ENCODE results near the gene SYS1. TPM values are rescaled to one million over a fixed set of nuclear protein-coding genes. Genes with fewer than 3 reads are reported as not detected.

The SYS1 gene
- total RNA-seq: 16.9 TPM

- DNase-seq (ENCODE audit: low spot score): peak; percentile 99
- peak; percentile 78 for ATAC-seq
Observed at GRCh38 chr20:45362804-45363610, at the start of gene SYS1. SYS1 (plus strand) TSS chr20:45363156; CDS start chr20:45363532, 376 bp downstream.

DNA sequence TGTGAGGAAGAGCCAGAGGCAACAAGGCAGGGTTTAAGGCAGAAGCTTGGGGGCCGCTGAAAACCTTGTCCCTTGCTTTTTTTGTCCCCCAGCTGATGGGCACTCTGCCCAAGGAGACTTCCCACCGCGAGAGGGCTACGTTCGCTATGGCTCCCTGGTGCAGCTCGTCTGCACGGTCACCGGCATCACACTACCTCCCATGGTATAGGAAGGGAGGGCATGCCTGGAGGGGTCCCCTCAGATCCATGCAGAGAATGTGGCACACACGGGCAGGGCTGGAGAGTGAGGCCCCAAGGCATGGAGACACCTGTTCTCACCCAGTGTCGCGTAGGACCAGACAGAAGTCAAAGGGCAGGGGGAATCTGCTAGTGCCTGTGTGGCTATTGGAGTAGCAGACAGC lies 49.0 kb upstream of the SYS1 start:
- ATAC-seq: no peak
- no peak for DNase-seq (ENCODE audit: low spot score)

- ATAC-seq: no peak
Observed at GRCh38 chr20:45315672-45316071, 47.3 kb upstream of the SYS1 start.

DNA sequence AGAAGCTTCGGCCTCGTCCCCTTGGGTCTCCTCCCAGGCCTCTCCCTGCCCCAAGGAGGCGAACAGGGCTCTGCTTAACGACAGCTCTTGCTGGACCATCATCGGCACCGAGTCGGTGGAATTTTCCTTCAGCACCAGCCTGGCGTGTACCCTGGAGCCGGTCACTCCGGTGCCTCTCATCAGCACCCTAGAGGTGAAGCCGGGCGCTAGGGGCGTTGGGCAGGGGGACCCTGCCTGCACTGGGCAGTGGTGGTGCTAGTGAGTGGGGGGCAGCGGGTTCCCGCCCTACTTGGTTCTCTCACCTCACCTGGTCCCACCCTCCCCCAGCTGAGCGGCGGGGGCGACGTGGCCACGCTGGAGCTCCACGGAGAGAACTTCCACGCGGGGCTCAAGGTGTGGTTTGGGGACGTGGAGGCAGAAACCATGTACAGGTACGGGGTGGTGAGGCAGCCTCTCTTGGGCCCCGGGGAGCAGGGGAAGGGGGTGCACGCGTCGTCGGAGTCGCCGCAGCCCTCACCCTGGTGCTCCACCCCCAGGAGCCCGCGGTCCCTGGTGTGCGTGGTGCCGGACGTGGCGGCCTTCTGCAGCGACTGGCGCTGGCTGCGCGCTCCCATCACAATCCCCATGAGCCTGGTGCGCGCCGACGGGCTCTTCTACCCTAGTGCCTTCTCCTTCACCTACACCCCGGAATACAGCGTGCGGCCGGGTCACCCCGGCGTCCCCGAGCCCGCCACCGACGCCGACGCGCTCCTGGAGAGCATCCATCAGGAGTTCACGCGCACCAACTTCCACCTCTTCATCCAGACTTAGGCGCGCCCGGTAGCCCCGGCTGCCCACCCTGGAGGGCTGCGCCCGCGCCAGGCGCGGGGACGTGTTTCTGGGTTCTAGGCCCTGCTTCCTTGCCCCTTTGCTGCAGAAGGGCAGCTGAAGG lies 46.5 kb upstream of the SYS1 start:
- ATAC-seq: no peak
- DNase-seq (ENCODE audit: low spot score): no peak

More at GRCh38 chr20:45315672-45316071, 47.3 kb upstream of the SYS1 start:
- DNase-seq (ENCODE audit: low spot score): no peak

DNA sequence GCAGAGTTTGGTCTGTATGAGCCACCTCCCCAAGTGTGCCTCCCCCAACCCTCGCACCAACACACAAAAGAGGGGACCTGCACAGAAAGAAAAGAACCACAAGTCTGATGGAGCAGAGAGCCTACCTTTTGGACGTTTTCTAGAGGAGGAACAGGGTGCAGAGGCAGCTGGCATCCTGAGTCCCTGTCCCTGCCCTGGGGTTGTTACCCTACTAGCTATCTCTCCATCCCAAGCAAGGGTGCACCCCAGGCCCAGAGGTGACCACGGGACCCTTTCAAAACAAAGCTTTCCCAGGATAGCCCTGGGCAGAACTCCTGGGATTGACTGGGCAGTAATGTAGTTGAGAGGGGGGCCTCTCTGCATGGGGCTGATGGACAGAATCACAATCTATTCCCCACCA lies 45.1 kb upstream of the SYS1 start:
- DNase-seq (ENCODE audit: low spot score): no peak
- ATAC-seq: no peak

DNA sequence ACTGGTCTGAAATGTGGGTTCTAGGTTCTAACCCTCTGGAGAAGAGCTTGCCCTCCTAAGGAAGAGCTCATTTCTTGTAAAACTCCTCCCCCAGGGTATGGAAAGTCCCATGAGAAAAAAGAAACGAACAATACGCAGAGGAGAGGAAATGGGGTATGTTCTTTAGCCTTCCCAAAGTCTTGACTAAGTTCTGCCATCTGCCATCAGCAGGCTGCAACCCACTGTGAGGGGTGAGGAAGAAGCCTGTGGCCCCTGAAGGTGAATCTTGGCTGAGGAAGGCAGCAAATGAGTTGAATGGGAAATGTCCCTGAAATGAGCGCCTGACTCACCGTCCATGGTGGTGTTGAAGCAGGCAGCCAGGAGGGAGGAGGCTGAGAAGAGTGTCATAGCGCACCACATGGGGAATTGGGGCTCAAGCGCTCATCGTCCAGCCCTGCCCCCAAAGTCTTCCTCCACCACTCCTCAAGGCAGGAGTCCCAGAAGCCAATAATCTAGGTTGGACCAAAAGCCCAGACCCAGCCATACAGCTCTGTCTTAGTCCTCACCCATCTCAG lies 44.5 kb upstream of the SYS1 start:
- no peak for DNase-seq (ENCODE audit: low spot score)
- ATAC-seq: no peak

- ATAC-seq (no peak), DNase-seq (ENCODE audit: low spot score) (no peak)
Observed at GRCh38 chr20:45318948-45319347, 44.0 kb upstream of the SYS1 start.

GRCh38 chr20:45320948-45321595 lies 41.9 kb upstream of the SYS1 start:
- ATAC-seq: no peak

DNA sequence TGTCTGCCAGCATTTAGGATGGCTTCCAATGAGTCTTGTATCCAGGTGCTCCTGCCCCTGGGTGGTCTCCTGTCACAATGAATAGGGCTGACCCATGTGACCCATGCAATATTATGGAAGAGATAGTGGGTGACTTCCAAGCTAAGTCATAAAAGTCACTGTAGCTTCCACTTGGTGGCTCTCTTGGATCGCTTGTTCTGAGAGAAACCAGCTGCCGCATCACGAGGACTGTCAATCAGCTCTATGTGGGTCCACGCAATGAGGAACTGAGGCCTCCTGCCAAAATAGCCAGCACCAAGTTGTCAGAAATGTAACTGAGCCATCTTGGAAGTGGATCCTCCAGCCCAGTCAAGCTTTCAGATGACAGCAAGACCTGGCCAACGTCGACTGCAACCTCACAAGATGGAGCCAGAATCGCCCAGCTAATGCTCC lies 40.0 kb upstream of the SYS1 start:
- ATAC-seq: peak; percentile 84
- peak; percentile 76 for DNase-seq (ENCODE audit: low spot score)

More at GRCh38 chr20:45320948-45321595, 41.9 kb upstream of the SYS1 start:
- DNase-seq (ENCODE audit: low spot score): no peak

- DNase-seq (ENCODE audit: low spot score) (no peak), ATAC-seq (peak; percentile 5)
Observed at GRCh38 chr20:45323731-45324130, 39.2 kb upstream of the SYS1 start.

DNA sequence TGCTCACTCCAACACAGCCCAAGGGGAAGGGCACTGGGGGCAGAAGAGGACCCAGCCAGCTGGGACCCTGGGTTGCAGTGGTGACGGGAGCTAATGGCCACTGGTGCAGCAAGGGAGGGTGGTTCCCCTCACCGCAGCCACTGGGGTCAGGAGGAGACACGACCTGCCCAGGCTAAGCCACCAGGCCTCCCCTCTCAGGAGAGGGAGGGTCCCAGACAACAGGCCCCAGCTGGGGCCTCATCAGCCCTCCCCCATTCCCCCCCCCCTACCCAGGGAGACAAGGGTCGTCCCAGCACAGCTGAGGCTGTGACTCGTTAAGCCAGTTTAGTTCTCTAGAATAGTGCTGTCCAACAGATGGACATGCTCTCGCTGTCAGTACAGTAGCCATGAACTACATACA lies 37.6 kb upstream of the SYS1 start:
- no peak for ATAC-seq
- no peak for DNase-seq (ENCODE audit: low spot score)

DNA sequence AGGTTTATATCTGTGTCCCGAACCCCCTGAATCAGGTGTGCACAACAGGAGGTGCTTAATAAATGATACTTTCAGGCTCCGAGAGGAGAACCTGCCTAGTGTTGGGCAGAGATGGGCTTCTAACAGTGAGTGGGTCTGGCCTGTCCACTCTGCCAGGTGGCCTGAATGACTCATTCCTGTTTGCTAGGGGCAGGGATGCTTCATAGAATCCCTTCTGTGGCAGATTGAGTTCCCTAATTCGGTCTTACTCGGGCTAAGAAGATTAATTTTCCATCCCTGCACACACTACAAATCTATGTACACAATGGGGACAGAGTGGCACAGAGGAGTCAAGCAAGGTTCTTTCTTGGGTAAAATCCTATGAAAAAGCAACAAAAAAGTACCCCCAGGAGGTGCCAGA lies 34.5 kb upstream of the SYS1 start:
- no peak for DNase-seq (ENCODE audit: low spot score)
- no peak for ATAC-seq

DNA sequence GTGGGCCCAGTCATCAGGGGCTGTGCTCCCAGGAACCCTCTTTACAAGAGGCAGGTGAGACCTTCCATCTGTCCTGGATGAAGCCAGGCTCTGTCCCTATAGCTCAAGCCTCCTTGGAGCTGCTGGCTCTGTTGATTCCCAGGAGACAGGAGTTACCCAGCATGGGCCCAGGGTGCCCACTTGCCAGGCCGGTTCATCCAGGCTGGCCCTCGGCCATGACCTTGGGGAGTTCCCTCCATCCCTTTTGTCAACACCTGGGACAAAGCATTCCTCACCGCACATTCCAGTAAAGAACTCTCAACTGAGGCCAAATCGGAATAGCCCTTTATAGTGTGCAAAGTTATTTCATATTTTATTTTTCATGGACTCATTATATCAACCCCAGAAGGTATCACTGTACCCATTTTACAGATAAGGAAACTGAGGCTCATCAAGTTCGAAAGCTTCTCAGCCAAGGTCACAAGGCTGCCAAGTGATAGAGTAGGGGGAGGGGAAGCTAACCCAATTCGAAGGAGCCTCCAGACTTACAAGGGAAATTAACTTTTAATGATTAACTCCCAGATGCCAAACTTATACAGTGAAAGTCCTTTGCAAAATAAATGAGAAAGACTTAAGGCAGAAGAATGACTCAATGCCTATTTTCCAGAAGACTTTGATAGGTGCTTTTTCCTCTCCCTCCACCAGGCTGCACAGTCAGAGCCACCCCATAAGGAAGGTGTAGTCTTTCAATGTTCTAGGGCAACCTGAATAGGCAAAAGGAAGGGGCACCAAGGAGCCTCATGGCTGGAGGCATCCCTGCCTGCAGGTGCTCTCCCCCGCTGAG lies 33.2 kb upstream of the SYS1 start:
- DNase-seq (ENCODE audit: low spot score) (no peak), ATAC-seq (peak; percentile 31)

DNA sequence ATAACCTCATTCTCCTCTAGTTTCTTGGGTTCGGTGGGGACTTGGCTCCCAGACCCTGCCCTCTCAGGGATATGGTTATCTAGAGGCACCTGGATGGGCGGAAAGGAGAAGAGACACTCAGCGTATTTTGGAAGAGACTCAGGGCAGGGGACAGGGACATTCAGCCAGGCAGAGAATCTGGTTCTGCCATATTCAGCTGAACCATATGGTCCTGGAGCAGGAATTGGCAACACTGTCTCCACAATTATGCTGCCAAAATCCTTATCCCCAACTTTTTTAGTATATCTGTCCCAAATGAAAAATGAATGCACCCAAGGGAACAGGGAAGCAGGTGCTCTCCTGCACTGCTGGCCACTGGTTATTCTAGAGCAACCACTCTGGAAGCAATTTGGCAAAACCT lies 32.5 kb upstream of the SYS1 start:
- DNase-seq (ENCODE audit: low spot score) (no peak), ATAC-seq (peak; percentile 7)

DNA sequence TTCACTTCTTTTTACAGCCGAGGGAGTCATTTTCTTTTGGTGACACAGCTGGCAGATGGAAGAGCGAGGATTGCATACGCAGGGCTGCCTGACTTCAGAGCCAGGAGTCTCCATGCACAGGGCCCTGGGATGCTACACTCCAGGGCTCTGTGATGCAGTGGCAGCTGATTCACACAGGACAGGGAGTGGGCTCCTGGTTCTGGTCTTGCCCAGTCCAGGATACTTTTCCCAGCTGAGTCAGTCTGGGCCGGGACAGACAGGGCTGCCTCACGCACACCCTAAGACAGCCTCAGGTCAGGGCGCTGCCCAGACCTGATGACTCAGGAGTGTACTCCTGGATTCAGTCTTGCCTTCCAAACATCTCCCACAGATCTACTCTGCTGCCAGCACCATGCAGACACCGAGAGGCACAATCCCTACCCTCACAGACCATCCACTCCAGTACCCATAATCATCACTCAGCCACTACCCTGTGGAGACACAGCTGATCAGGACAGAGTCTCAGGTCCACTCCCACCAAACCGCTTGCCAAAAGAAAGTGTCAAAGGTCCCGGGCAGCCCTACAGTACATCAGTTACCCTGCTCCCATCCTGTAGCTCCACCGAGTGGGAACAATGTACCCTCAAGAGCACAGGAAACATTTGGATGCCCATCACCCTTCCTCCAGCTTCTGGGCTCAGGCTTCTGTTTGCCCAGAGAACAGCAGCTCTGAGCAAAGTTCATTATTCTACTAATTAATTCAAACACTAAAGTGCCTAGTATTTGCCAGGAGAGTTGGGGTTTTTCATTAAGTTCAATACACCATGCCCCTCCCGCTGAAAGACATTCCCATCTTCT lies 26.2 kb upstream of the SYS1 start:
- peak; percentile 58 for ATAC-seq

DNA sequence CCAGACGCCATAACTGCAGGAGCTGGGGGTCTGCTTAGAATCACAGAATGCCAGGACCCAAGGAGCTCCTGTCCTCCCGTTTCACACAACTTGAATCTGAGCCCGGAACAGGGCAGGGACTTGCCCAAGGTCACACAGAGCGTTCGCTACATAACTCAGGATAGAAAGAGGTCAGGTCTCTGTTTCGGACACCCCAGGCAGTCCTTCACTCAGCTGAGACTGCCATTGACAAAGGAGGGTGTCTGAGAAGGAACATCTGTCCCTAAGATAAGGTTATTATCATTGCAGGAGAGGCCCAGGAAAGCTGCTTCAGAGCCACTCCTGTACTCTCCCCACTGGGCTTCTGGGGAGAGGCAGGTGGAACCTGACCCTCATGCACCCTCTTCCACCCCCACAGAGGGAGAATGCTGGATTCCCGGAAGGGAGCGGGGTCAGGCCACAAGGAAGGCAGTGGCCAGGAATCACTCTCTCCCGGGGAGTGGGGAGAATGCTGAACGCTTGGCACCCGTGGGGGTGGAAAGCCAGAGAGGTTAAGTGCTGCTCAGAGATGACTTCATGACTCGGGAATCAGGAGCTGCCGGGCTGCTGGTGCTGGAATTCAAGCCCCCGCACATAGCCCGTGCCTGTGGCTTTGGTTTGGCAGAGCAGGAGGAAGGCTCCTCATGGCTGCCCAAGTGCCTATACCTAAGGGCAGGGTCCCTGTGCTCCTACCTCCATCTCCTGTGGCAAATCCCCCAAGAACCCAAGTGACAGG lies 25.4 kb upstream of the SYS1 start:
- DNase-seq (ENCODE audit: low spot score): no peak
- peak; percentile 24 for ATAC-seq

More for the DNA sequence above, 26.2 kb upstream of the SYS1 start:
- DNase-seq (ENCODE audit: low spot score): peak; percentile 82

- no peak for DNase-seq (ENCODE audit: low spot score)
Observed at GRCh38 chr20:45338121-45339030, 24.6 kb upstream of the SYS1 start.

More at GRCh38 chr20:45338121-45339030, 24.6 kb upstream of the SYS1 start:
- no peak for ATAC-seq
